GM19025 (cell line): ENCODE measurements around the gene BAD.
A peak's percentile ranks its signal among the peaks of the same experiment; 100 is the strongest.

Experiments used
- ATAC-seq: cut with Tn5 transposase; IDR thresholded peaks from one replicate; pipeline ENCODE4 v1.9.1; 2021; ENCODE audit warnings: mild to moderate bottlenecking, low read depth, moderate library complexity; ENCODE audit not compliant: unreplicated experiment

The BAD gene

GRCh38 chr11:64261556-64262080, 22.8 kb downstream of the BAD start:
- ATAC-seq: no peak

DNA sequence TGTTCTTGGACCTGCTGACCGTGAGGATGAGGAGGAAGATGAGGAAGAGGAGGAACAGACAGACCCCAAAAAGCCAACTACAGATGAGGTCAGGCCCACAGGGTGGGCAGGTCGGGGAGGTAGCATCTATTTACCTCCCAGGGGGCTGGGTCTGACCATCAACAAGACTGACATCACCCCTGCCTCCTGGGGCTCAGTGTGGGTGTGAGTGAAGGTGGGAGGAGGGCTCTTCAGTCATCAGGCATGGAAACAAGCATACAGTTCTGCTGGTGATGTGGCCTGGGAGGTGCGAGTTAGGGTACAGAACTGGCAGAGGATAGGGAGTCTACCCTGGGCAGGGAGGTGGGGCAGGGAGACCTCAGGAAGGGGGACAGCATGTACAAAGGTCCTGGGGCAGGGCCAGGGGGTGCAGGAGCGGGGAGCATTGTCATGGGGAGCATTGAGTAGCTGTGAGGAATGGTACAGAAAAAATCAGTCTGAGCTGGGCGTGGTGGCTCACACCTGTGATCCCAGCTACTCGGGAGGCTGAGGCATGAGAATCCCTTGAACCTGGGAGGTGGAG, 24.2 kb downstream of the BAD start:
- ATAC-seq: no peak

DNA sequence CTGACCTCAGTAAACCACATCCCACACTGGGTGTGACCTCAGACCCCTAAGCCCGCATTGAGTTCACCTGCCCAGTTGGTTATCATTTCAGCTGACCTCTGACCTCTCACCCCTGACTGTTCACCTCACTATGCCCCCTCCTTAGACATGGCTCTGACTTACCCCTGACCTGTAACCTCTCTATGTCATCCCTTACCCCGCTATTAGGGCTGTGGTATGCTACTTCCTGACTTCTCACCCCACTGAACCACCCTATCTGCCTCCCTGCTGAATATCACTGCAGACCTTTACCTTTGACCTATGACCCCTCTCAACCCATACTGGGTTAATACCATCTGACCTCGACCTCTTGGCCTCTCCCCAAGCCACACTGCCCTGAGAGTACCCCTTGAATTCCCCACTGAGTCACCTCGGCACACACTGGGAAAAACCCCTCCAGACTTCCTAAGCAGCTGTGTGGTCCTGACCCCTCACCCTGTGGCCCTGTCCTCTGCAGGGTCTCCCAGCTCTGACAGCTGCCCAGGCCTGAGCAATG, 24.9 kb downstream of the BAD start:
- no peak for ATAC-seq

GRCh38 chr11:64258946-64259532, 25.4 kb downstream of the BAD start:
- ATAC-seq: no peak

- ATAC-seq: no peak
Observed at GRCh38 chr11:64258356-64258755, 26.1 kb downstream of the BAD start.

GRCh38 chr11:64256300-64256699, 28.2 kb downstream of the BAD start:
- ATAC-seq: no peak

GRCh38 chr11:64255135-64256128, 29.0 kb downstream of the BAD start:
- ATAC-seq: no peak

GRCh38 chr11:64254326-64254725, 30.1 kb downstream of the BAD start:
- ATAC-seq: no peak

DNA sequence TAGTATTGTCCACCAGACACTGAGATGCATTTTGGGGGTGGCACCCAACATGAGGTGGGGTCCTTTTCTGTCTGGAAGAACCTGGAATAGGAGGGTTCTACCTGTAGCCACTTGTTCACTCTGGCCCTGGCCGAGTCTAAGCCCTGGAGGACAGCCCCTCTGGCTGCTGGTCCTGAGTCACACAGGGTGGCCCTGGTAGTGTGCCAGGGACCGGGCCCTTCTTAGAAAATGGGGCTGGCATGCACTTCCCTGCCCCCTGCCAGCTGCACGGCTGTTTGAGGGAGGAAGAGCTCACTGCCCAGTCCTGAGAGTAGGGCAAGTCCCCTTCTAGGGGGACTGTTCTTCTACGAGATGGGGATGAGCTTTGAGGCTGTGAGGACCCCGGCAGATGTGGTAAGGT, 31.0 kb downstream of the BAD start:
- no peak for ATAC-seq

GRCh38 chr11:64253043-64253442, 31.4 kb downstream of the BAD start:
- ATAC-seq: no peak

- no peak for ATAC-seq
Observed at GRCh38 chr11:64252003-64252872, 32.2 kb downstream of the BAD start.

- ATAC-seq: no peak
Observed at GRCh38 chr11:64251753-64252002, 32.8 kb downstream of the BAD start.

GRCh38 chr11:64251016-64251752, 33.3 kb downstream of the BAD start, which contains the start of gene PLCB3:
TSS of gene PLCB3 (plus strand) at chr11:64251530. CDS start at chr11:64251650, 120 bp downstream.
- ATAC-seq: peak; percentile 50

- no peak for ATAC-seq
Observed at GRCh38 chr11:64250415-64251015, 34.0 kb downstream of the BAD start.

- no peak for ATAC-seq
Observed at GRCh38 chr11:64249563-64250414, 34.7 kb downstream of the BAD start.

GRCh38 chr11:64249038-64249437, 35.4 kb downstream of the BAD start:
- ATAC-seq: no peak

DNA sequence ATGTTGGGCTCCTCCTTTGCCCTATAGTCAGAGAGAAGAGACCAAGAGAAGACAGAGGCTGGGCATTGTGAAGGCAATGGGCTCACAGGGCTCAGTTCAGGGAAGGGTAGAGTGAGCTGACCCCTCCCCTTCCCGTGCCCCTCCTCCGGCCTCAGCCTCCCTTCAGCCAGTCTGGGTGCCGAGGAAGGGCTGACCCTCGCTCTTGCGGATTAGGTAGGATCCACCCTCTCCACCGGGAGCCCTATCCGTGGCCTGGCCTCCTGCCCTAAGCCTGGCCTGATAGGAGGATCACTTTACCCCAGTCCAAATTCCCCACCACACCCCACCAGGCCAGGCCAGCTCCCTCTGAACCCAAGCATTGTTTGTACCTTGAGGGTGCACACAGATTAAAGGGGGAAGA, 35.9 kb downstream of the BAD start:
- ATAC-seq: no peak
